Measurements from ENCODE around the gene HCFC1.

The HCFC1 gene

DNA sequence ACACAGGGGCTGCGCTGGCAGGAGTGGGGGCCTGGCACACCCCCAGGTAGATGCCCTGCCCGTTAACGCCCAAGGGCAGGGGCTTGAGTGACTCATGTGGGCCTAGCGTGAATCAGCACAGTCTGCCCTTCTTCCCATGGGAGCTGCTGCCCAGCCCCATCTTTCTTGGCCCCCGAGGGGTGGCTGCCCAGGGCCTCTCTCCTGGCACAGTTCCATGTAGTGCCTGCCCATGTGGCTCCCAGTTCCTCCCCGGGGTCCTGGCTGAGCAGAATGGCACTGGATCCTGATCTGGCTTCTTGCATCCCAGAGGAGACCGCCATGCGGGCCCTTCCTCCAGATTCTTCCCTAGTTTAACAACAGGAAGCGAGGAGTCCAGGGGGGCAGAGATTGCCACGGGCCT, 69.2 kb downstream of the HCFC1 start:
- no peak for DNase-seq (ENCODE audit: low spot score)

- DNase-seq (ENCODE audit: low spot score): no peak
These were observed 69.9 kb downstream of the HCFC1 start for GRCh38 chrX:153901753-153902140.

GRCh38 chrX:153900831-153901752, 70.5 kb downstream of the HCFC1 start:
- no peak for DNase-seq (ENCODE audit: low spot score)

- no peak for DNase-seq (ENCODE audit: low spot score)
These were observed 73.7 kb downstream of the HCFC1 start for GRCh38 chrX:153897899-153898298.
